Left forelimb (tissue), 1 donor: ENCODE data around the gene HOXD13.
A peak's percentile ranks its signal among the peaks of the same experiment; 100 is the strongest.

ENCODE experiments used
- DNase-seq: peaks from one replicate; pipeline ENCODE4 v3.0.0-alpha.2; 2018; ENCODE audit warnings: low spot score

The HOXD13 gene

GRCh38 chr2:176105078-176105729 lies 12.7 kb downstream of the HOXD13 start:
- no peak for DNase-seq

DNA sequence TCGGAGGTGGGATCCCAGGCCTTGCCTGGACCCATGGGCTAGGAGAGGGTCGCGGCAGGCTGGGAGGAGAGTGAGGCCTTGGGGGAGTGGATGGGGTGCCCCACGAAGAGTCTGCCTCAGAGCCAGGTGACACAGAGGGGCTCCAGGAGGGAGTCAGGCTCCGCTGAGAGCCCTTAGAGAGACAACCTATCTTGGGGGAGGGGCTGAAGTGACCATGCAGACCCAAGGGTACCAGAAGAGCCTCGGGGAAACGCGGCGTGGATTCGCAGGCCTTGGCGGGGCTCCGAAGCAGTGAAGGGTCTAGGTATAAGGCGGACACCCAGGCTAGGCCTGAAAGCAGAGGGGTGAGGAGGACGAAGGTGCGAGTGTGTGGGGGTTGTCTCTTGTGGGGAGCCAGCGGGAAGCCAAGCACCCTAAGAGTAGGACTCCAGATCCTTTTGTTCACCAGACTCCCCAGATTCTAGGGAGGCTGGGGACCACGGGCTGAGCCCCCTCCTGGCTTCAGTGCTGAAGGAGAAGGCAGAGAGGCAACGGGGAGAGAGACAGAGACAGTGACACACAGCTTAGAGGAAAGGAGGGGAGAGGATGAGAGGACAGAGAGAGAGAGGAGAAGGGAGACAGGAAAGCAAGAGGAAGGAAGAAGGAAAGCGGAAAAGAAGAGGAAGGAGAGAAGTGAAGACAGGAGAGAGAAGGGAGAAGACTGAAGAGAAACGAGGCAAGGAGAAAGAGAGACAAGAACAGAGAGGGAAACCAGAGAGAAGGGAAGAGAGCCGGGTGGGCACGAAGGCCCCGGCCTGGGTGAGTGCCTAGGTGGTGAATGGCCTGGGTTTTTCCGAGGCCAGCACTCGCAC lies 13.4 kb downstream of the HOXD13 start:
- DNase-seq = no peak

DNA sequence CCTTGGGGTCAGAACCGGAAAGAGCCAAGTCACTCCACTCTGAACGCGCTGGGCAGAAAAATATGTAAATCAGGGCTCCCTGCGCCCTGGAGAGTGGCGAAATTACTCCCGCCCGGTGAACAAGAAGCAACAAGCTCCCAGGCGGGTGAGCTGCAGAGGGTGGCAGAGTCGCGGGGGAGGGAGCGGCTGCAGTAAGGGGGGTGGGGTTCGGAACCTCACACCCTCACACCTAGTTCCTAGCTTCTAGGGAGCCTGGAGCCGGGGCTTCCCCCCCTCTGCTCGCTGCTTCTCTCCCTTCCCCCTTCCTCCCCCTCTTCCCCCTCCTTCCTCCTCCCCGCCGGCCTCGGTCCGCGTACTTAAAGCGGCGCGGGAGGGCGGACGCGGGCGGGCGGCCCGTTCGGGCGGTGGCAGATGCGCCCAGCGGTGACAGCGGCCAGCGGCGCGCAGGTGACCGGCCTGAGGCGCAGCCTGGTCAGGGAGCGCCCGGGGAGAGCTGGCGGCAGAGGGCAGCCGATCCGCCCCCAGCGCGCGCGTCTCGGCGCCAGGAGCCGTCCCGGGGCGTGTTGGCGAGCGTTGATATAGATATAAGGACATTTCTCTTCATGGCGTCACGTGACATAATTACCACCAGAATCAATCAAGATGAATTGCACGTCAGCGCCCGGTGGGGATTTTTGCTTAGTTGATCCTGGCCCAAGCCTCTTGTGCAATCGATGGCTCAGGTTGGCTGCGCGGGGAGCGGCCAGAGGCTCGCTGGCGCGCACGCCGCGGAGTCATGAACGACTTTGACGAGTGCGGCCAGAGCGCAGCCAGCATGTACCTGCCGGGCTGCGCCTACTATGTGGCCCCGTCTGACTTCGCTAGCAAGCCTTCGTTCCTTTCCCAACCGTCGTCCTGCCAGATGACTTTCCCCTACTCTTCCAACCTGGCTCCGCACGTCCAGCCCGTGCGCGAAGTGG lies 14.3 kb downstream of the HOXD13 start, which contains the start of gene HOXD11:
TSS of gene HOXD11 (plus strand) at position 700 of the 959 bp plus-strand sequence. CDS start at position 776, 76 bp downstream.
- DNase-seq = no peak

GRCh38 chr2:176107731-176108181 lies 15.2 kb downstream of the HOXD13 start:
- DNase-seq = no peak

GRCh38 chr2:176109192-176109901 lies 16.8 kb downstream of the HOXD13 start:
- DNase-seq = no peak

DNA sequence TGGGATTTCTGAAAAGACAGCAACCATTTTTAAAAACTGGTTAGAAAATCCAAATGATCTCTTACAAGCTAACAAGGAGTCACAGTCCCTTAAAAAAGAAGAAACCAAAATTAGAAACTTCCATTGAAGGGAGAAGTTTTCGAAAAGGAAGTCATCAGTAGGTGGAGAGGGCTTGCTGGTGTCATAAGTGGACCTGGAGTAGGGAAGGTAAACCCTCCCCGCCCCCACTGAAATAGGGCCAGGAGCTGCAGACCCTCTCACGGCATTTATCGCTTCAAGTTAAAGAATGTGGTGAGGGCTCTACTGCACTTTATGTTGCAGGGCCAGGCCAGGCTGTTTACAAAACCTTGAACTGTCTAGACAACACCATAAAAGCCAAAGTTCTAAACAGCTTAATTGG lies 17.4 kb downstream of the HOXD13 start:
- no peak for DNase-seq

- no peak for DNase-seq
Observed at GRCh38 chr2:176110415-176111308, 18.1 kb downstream of the HOXD13 start.

- DNase-seq = no peak
Observed at GRCh38 chr2:176111309-176111663, 18.8 kb downstream of the HOXD13 start.

GRCh38 chr2:176111846-176112374 lies 19.4 kb downstream of the HOXD13 start:
- DNase-seq = no peak

- DNase-seq = no peak
Observed at GRCh38 chr2:176112375-176113302, 20.1 kb downstream of the HOXD13 start.

- DNase-seq = peak; percentile 68
Observed at GRCh38 chr2:176114120-176114929, 21.8 kb downstream of the HOXD13 start.

DNA sequence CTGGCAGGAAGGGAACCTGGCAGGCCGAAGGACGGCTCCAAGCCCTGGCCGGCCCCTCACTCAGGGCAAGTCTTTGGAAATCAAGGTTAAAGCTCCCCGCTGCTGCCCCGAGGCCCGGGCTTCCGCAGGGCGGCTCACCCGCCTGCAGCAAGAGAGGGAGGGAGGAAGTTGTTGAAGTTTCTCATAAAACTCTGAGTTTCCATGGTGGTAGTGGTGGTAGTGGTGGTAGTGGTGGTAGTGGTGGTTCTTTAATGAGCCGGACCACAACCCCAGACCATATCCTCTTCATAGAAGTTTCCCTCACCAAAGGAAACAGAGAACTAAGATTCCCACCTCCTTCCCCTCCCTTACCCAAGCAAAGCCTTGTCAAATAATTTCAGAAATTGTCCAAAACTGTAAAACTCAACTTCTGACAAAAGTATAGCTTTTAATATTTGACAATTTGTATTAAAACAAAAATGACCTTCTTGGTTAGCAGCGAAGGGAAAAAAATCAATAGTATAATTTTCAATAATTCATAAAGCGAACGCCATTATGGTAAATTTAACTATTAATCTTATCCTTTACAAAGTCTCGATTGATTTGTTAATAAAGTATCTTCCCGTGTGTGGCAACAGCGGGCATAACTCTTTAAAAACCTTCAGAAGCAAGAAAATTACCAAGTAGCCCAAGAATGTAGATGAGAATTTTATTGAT lies 22.6 kb downstream of the HOXD13 start:
- DNase-seq = no peak

GRCh38 chr2:176115883-176116813 lies 23.6 kb downstream of the HOXD13 start, which contains the start of gene HOXD10:
TSS of gene HOXD10 (plus strand) at chr2:176116778. CDS start at chr2:176116834, 56 bp downstream.
- DNase-seq = peak; percentile 92

DNA sequence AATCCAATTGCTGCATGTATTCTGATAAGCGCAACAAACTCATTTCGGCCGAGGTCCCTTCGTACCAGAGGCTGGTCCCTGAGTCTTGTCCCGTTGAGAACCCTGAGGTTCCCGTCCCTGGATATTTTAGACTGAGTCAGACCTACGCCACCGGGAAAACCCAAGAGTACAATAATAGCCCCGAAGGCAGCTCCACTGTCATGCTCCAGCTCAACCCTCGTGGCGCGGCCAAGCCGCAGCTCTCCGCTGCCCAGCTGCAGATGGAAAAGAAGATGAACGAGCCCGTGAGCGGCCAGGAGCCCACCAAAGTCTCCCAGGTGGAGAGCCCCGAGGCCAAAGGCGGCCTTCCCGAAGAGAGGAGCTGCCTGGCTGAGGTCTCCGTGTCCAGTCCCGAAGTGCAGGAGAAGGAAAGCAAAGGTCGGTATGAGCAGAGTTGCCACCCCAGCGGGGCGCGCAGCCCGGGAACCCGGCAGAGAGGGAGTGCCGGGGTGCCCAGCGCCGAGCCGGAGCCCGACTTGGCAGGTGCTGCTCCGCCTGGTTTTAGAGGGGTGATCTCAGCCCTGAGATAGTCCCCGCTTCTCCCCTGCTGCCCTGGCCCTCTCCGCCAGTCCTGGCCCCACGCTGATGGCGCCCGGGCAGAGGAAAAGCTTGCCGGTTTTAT lies 24.8 kb downstream of the HOXD13 start:
- DNase-seq = no peak

GRCh38 chr2:176117823-176118371 lies 25.4 kb downstream of the HOXD13 start:
- no peak for DNase-seq
